ENCODE measurements around the gene RNF103. TPM values are rescaled to one million over a fixed set of nuclear protein-coding genes. Genes with fewer than 3 reads are reported as not detected.

RNF103 gene
- total and polyA plus RNA-seq, 4 donors: 15.4 to 38.2 (median 19.4) TPM

DNA sequence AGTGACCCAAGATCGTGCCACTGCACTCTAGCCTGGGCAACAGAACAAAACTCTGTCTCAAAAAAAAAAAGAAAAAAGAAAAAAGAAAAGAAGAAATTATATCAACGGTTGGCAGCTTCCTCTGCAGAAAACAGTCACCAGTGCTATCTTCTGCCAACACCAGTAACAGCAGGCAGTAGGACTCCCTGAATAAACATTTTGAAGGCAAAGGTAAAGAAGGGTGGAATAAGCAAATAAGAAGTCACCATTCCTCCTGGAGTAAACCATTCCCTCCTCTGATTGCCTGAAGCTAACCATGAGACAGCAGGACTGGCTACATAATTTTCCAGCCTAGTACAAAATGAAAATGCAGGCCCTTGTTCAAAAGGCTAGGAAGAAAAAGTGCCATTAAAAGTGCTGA lies 9.0 kb upstream of the RNF103 start (continued):
- peak; percentile 36 to 58 for TF ChIP-seq RXRA (IDR thresholded peaks at IDR 0.05)

DNA sequence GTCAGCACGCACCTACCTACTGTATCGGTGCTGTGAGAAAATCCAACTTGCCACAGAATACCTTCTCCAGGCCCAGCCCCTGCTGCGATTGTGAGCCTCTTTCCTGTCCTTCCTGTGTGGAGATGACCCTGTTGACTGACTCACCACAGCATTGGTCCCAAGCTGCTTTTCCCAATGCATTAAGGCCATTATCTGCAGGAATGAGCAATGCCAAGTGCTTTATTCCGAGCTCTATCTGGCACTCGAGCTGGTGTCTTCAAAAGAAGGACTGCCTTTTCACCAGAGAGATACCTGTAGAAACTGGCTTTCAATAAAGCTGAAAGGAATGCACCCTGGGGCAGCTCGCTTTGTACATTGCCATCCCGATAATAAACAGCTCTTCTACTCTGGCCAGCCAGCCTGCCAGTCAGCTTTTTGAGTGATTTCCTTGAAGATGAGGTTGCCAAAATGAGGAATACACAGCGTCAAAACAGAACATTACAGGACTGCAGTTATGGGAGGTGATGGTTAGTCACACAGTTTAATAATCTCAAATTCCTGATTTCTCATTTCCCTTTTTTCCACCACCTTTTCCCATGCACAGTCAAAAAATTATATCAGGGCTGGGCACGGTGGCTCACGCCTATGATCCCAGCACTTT lies 8.3 kb upstream of the RNF103 start:
- H3K9me3 ChIP-seq (ENCODE audit: control insufficient read depth in 4 of 4, low read length in 3 of 4): no peaks in the 10 kb centered on the region
- H3K4me3 ChIP-seq (ENCODE audit: low read depth in 1 of 3, low read length in 3 of 3): peak overlapping the region in 2 of 3 donors; percentile 5 to 16
- no peaks in the 10 kb centered on the region for H3K36me3 ChIP-seq (ENCODE audit: control insufficient read depth in 4 of 4, insufficient read depth in 3 of 4, low read depth in 1 of 4, low read length in 3 of 4)
- TF ChIP-seq, protein P1, sequence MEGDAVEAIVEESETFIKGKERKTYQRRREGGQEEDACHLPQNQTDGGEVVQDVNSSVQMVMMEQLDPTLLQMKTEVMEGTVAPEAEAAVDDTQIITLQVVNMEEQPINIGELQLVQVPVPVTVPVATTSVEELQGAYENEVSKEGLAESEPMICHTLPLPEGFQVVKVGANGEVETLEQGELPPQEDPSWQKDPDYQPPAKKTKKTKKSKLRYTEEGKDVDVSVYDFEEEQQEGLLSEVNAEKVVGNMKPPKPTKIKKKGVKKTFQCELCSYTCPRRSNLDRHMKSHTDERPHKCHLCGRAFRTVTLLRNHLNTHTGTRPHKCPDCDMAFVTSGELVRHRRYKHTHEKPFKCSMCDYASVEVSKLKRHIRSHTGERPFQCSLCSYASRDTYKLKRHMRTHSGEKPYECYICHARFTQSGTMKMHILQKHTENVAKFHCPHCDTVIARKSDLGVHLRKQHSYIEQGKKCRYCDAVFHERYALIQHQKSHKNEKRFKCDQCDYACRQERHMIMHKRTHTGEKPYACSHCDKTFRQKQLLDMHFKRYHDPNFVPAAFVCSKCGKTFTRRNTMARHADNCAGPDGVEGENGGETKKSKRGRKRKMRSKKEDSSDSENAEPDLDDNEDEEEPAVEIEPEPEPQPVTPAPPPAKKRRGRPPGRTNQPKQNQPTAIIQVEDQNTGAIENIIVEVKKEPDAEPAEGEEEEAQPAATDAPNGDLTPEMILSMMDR (IDR thresholded peaks at IDR 0.05; ENCODE audit: low read depth, low read length, missing input control): no peak
- TF ChIP-seq EGR1 (IDR thresholded peaks at IDR 0.05; ENCODE audit: low read depth in 2 of 2): no peak
- no peaks in the 10 kb centered on the region for H3K27me3 ChIP-seq (ENCODE audit: control insufficient read depth in 4 of 4, insufficient read depth in 4 of 4, low read length in 3 of 4)
- no peak for DNase-seq (ENCODE audit: low spot score)
- H3K9ac ChIP-seq (ENCODE audit: low read depth in 1 of 2, low read length in 2 of 2): peak overlapping the region in 1 of 2 donors; percentile 78
- H3K27ac ChIP-seq (ENCODE audit: low read depth in 1 of 2, low read length in 2 of 2): peak overlapping the region; percentile 56 to 61
- 37% methylated on average over 10 of the region's 10 CpGs for WGBS
- peaks cover 22 to 55% (median 40%) of the 10 kb centered on the region in 4 donors for H3K4me1 ChIP-seq (ENCODE audit: control insufficient read depth in 4 of 4, insufficient read depth in 4 of 4, low read length in 3 of 4)

DNA sequence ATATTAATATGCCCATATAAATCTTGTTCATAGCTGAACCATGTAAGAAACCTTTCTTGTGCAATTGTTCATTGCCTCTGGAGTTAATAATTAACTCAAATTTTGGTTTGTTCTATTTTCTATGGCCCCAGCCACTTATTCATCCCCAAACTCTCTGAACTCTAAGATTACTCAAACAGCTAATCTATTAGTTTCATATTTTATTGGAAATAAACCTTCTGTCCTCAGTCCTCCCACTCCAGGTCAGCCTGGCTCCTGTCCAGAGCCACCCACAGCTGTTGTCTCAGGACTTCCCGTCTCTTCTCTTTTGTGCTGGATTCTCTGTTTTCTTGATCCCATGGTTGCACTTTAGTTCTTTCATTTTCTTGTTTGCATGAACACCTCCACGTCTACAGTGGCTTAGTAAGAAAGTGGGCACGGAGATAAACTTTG lies 4.4 kb upstream of the RNF103 start:
- Histone ChIP-seq H3K27me3 (ENCODE audit: control insufficient read depth in 4 of 4, insufficient read depth in 4 of 4, low read length in 3 of 4) (no peaks in the 10 kb centered on the region), H3K9ac (ENCODE audit: low read depth in 1 of 2, low read length in 2 of 2) (peak overlapping the region in 1 of 2 donors; percentile 36), H3K9me3 (ENCODE audit: control insufficient read depth in 4 of 4, low read length in 3 of 4) (no peaks in the 10 kb centered on the region), H3K4me1 (ENCODE audit: control insufficient read depth in 4 of 4, insufficient read depth in 4 of 4, low read length in 3 of 4) (peaks cover 19 to 52% (median 30%) of the 10 kb centered on the region in 4 donors), H3K36me3 (ENCODE audit: control insufficient read depth in 4 of 4, insufficient read depth in 3 of 4, low read depth in 1 of 4, low read length in 3 of 4) (no peaks in the 10 kb centered on the region), H3K4me3 (ENCODE audit: low read depth in 1 of 3, low read length in 3 of 3) (peak overlapping the region in 2 of 3 donors; percentile 39 to 49), H3K27ac (ENCODE audit: low read depth in 1 of 2, low read length in 2 of 2) (peak overlapping the region; percentile 79 to 80)
- DNase-seq (ENCODE audit: low spot score): no peak
- 20% methylated on average over 3 of the region's 3 CpGs for WGBS
- TF ChIP-seq RXRA (IDR thresholded peaks at IDR 0.05) (peak; percentile 44 to 62), EGR1 (IDR thresholded peaks at IDR 0.05; ENCODE audit: low read depth in 2 of 2) (peak in 1 of 2 donors; percentile 15), FOXA1 (IDR thresholded peaks at IDR 0.05) (no peak), HNF4A (conservative IDR thresholded peaks at IDR 0.05) (peak in 1 of 2 donors; percentile 48), SP1 (IDR thresholded peaks at IDR 0.05) (peak; percentile 30), NR2F2 (IDR thresholded peaks at IDR 0.05) (no peak), HNF4G (IDR thresholded peaks at IDR 0.05) (no peak), GABPA (IDR thresholded peaks at IDR 0.05 in 1 of 2, conservative IDR thresholded peaks at IDR 0.05 in 1 of 2) (no peak), FOXA2 (IDR thresholded peaks at IDR 0.05) (no peak), JUND (IDR thresholded peaks at IDR 0.05) (no peak), TAF1 (conservative IDR thresholded peaks at IDR 0.05) (no peak), RAD21 (IDR thresholded peaks at IDR 0.05) (no peak), YY1 (IDR thresholded peaks at IDR 0.05) (peak; percentile 93)
- TF ChIP-seq, protein P2, sequence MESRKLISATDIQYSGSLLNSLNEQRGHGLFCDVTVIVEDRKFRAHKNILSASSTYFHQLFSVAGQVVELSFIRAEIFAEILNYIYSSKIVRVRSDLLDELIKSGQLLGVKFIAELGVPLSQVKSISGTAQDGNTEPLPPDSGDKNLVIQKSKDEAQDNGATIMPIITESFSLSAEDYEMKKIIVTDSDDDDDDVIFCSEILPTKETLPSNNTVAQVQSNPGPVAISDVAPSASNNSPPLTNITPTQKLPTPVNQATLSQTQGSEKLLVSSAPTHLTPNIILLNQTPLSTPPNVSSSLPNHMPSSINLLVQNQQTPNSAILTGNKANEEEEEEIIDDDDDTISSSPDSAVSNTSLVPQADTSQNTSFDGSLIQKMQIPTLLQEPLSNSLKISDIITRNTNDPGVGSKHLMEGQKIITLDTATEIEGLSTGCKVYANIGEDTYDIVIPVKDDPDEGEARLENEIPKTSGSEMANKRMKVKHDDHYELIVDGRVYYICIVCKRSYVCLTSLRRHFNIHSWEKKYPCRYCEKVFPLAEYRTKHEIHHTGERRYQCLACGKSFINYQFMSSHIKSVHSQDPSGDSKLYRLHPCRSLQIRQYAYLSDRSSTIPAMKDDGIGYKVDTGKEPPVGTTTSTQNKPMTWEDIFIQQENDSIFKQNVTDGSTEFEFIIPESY (IDR thresholded peaks at IDR 0.05): no peak
- TF ChIP-seq, protein P3, sequence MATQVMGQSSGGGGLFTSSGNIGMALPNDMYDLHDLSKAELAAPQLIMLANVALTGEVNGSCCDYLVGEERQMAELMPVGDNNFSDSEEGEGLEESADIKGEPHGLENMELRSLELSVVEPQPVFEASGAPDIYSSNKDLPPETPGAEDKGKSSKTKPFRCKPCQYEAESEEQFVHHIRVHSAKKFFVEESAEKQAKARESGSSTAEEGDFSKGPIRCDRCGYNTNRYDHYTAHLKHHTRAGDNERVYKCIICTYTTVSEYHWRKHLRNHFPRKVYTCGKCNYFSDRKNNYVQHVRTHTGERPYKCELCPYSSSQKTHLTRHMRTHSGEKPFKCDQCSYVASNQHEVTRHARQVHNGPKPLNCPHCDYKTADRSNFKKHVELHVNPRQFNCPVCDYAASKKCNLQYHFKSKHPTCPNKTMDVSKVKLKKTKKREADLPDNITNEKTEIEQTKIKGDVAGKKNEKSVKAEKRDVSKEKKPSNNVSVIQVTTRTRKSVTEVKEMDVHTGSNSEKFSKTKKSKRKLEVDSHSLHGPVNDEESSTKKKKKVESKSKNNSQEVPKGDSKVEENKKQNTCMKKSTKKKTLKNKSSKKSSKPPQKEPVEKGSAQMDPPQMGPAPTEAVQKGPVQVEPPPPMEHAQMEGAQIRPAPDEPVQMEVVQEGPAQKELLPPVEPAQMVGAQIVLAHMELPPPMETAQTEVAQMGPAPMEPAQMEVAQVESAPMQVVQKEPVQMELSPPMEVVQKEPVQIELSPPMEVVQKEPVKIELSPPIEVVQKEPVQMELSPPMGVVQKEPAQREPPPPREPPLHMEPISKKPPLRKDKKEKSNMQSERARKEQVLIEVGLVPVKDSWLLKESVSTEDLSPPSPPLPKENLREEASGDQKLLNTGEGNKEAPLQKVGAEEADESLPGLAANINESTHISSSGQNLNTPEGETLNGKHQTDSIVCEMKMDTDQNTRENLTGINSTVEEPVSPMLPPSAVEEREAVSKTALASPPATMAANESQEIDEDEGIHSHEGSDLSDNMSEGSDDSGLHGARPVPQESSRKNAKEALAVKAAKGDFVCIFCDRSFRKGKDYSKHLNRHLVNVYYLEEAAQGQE (IDR thresholded peaks at IDR 0.05): no peak
- TF ChIP-seq, protein P4, sequence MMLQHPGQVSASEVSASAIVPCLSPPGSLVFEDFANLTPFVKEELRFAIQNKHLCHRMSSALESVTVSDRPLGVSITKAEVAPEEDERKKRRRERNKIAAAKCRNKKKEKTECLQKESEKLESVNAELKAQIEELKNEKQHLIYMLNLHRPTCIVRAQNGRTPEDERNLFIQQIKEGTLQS (IDR thresholded peaks at IDR 0.05): no peak
- TF ChIP-seq, protein P5, sequence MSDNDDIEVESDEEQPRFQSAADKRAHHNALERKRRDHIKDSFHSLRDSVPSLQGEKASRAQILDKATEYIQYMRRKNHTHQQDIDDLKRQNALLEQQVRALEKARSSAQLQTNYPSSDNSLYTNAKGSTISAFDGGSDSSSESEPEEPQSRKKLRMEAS (IDR thresholded peaks at IDR 0.05): no peak
- TF ChIP-seq, protein P1 (IDR thresholded peaks at IDR 0.05; ENCODE audit: low read depth, low read length, missing input control): no peak

All from liver (tissue), 9 donors.